Measurements from ENCODE around the gene PIH1D1. TPM values are rescaled to one million over a fixed set of nuclear protein-coding genes. Genes with fewer than 3 reads are reported as not detected.

PIH1D1 gene
- total and polyA plus RNA-seq, 4 donors = 41.4 to 59.4 (median 47.2) TPM

DNA sequence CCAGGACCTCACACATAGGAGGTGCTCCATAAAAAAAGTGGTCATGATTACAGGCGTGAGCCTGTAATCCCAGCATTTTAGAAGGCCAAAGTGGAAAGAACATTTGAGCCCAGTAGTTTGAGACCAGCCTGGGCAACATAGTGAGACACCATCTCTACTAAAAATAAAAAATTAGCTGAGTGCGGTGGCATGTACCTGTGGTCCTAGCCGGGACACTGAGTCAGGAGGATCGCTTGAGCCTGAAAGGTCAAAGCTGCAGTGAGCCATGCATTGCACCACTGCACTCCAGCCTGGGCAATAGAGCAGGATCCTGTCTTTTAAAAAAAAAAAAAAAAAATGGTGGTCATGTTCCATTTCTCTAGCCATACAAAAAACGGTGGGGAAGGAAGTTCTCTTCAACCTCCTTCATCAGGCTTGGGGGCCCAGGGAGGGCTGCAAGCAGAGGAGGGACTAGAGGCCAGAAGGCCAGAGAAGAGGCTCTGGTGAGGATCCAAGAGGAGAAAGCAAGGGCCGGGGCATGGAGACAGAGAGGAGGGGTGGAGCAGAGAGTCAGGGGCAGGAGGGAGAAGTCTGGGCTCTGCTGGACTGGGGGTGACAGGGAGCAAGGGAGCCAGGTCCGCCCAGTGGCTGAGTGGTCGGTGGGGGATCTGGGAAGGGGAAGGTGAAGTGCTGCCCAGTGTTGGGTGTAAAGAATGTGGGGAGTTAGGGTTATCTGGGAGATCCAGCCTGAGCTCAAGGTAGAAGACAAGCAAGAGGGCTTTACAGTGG is 54.7 kb downstream of the PIH1D1 start:
- Histone ChIP-seq H3K36me3 (ENCODE audit: control insufficient read depth in 4 of 4, insufficient read depth in 3 of 4, low read depth in 1 of 4, low read length in 3 of 4) (no peaks in the 10 kb centered on the region), H3K4me3 (ENCODE audit: low read depth in 1 of 3, low read length in 3 of 3) (no peak overlapping the region), H3K9ac (ENCODE audit: low read depth in 1 of 2, low read length in 2 of 2) (no peak overlapping the region), H3K27me3 (ENCODE audit: control insufficient read depth in 4 of 4, insufficient read depth in 4 of 4, low read length in 3 of 4) (peaks cover 0 to 2% (median 0%) of the 10 kb centered on the region in 4 donors), H3K27ac (ENCODE audit: low read depth in 1 of 2, low read length in 2 of 2) (no peak overlapping the region), H3K4me1 (ENCODE audit: control insufficient read depth in 4 of 4, insufficient read depth in 4 of 4, low read length in 3 of 4) (no peaks in the 10 kb centered on the region), H3K9me3 (ENCODE audit: control insufficient read depth in 4 of 4, low read length in 3 of 4) (no peaks in the 10 kb centered on the region)
- WGBS = 81% methylated on average over 8 of the region's 8 CpGs
- TF ChIP-seq TAF1 (conservative IDR thresholded peaks at IDR 0.05) (no peak), EGR1 (IDR thresholded peaks at IDR 0.05; ENCODE audit: low read depth in 2 of 2) (no peak), NR2F2 (IDR thresholded peaks at IDR 0.05) (no peak), CTCF (IDR thresholded peaks at IDR 0.05; ENCODE audit: low read depth, low read length, missing input control) (no peak), JUND (IDR thresholded peaks at IDR 0.05) (no peak), FOXA1 (IDR thresholded peaks at IDR 0.05) (no peak), HNF4G (IDR thresholded peaks at IDR 0.05) (no peak), GABPA (IDR thresholded peaks at IDR 0.05 in 1 of 2, conservative IDR thresholded peaks at IDR 0.05 in 1 of 2) (no peak), SP1 (IDR thresholded peaks at IDR 0.05) (no peak), YY1 (IDR thresholded peaks at IDR 0.05) (no peak), RXRA (IDR thresholded peaks at IDR 0.05) (no peak), HNF4A (conservative IDR thresholded peaks at IDR 0.05) (no peak), FOXA2 (IDR thresholded peaks at IDR 0.05) (no peak)
- TF ChIP-seq, protein P1, sequence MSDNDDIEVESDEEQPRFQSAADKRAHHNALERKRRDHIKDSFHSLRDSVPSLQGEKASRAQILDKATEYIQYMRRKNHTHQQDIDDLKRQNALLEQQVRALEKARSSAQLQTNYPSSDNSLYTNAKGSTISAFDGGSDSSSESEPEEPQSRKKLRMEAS (IDR thresholded peaks at IDR 0.05) = no peak
- TF ChIP-seq, protein P2, sequence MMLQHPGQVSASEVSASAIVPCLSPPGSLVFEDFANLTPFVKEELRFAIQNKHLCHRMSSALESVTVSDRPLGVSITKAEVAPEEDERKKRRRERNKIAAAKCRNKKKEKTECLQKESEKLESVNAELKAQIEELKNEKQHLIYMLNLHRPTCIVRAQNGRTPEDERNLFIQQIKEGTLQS (IDR thresholded peaks at IDR 0.05) = no peak
- TF ChIP-seq, protein P3, sequence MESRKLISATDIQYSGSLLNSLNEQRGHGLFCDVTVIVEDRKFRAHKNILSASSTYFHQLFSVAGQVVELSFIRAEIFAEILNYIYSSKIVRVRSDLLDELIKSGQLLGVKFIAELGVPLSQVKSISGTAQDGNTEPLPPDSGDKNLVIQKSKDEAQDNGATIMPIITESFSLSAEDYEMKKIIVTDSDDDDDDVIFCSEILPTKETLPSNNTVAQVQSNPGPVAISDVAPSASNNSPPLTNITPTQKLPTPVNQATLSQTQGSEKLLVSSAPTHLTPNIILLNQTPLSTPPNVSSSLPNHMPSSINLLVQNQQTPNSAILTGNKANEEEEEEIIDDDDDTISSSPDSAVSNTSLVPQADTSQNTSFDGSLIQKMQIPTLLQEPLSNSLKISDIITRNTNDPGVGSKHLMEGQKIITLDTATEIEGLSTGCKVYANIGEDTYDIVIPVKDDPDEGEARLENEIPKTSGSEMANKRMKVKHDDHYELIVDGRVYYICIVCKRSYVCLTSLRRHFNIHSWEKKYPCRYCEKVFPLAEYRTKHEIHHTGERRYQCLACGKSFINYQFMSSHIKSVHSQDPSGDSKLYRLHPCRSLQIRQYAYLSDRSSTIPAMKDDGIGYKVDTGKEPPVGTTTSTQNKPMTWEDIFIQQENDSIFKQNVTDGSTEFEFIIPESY (IDR thresholded peaks at IDR 0.05) = no peak
- no peak for DNase-seq (ENCODE audit: low spot score)

Small RNA genes lying within 50 kb of the gene (small RNA-seq; reads per million reads assigned to genes)
- gene MIR150 (11.5 reads per million, percentile 95 among the genes with 10 or more reads in this experiment), gene SNORD32A (not detected), gene SNORD33 (not detected), gene SNORD34 (not detected), gene SNORD35A (not detected), gene SNORD35B (not detected)

Other genes with a start within 250 kb of the PIH1D1 start
- gene SLC6A16, start 126.6 kb downstream of the PIH1D1 start, total RNA-seq = 1 to 10 TPM in 1 of 2 donors, under 1 TPM in 1; 0.19 to 1.2 TPM
- 1 to 10 TPM; 1.8 to 2.7 TPM for gene SLC6A16, start 126.6 kb downstream of the PIH1D1 start, polyA plus RNA-seq
- gene CD37, start 116.4 kb downstream of the PIH1D1 start, total RNA-seq = 1 to 10 TPM; 2.9 to 9.6 TPM
- gene CD37, start 116.4 kb downstream of the PIH1D1 start, polyA plus RNA-seq = 1 to 10 TPM; 3.7 to 4.1 TPM
- 1 to 10 TPM; 3.3 to 8.1 TPM for gene TEAD2, start 89.4 kb downstream of the PIH1D1 start, total RNA-seq
- 1 to 10 TPM; 3.6 to 5.2 TPM for gene TEAD2, start 89.4 kb downstream of the PIH1D1 start, polyA plus RNA-seq
- under 1 TPM in 1 of 2 donors, not detected in 1; 0.14 TPM for gene DKKL1, start 87.9 kb downstream of the PIH1D1 start, total RNA-seq
- under 1 TPM in 1 of 2 donors, not detected in 1; 0.16 TPM for gene DKKL1, start 87.9 kb downstream of the PIH1D1 start, polyA plus RNA-seq
- not detected for gene KASH5, start 63.6 kb downstream of the PIH1D1 start, total RNA-seq
- not detected for gene KASH5, start 63.6 kb downstream of the PIH1D1 start, polyA plus RNA-seq
- not detected for gene PTH2, start 28.4 kb downstream of the PIH1D1 start, total RNA-seq
- not detected for gene PTH2, start 28.4 kb downstream of the PIH1D1 start, polyA plus RNA-seq
- not detected for gene GFY, start 26.4 kb downstream of the PIH1D1 start, total RNA-seq
- gene GFY, start 26.4 kb downstream of the PIH1D1 start, polyA plus RNA-seq = not detected
- under 1 TPM in 1 of 2 donors, not detected in 1; 0.08 TPM for gene SLC17A7, start 10.3 kb downstream of the PIH1D1 start, total RNA-seq
- gene SLC17A7, start 10.3 kb downstream of the PIH1D1 start, polyA plus RNA-seq = under 1 TPM in 1 of 2 donors, not detected in 1; 0.06 TPM
- 10 to 100 TPM; 21.3 to 35.8 TPM for gene ALDH16A1, start 1.4 kb upstream of the PIH1D1 start, total RNA-seq
- 10 to 100 TPM in 1 of 2 donors, 1 to 10 TPM in 1; 5.2 to 21.8 TPM for gene ALDH16A1, start 1.4 kb upstream of the PIH1D1 start, polyA plus RNA-seq
- gene FLT3LG, start 22.4 kb upstream of the PIH1D1 start, total RNA-seq = 1 to 10 TPM in 1 of 2 donors, under 1 TPM in 1; 0.65 to 1.8 TPM
- gene FLT3LG, start 22.4 kb upstream of the PIH1D1 start, polyA plus RNA-seq = 1 to 10 TPM; 2.5 to 4.3 TPM
- 1,000 to 10,000 TPM in 1 of 2 donors, 100 to 1,000 TPM in 1; 444 to 1,553 TPM for gene RPL13A, start 35.8 kb upstream of the PIH1D1 start, total RNA-seq
- gene RPL13A, start 35.8 kb upstream of the PIH1D1 start, polyA plus RNA-seq = 1,000 to 10,000 TPM in 1 of 2 donors, 100 to 1,000 TPM in 1; 472 to 1,021 TPM
- gene RPS11, start 44.6 kb upstream of the PIH1D1 start, total RNA-seq = 1,000 to 10,000 TPM in 1 of 2 donors, 100 to 1,000 TPM in 1; 985 to 1,212 TPM
- 1,000 to 10,000 TPM in 1 of 2 donors, 100 to 1,000 TPM in 1; 514 to 1,329 TPM for gene RPS11, start 44.6 kb upstream of the PIH1D1 start, polyA plus RNA-seq
- gene FCGRT, start 60.8 kb upstream of the PIH1D1 start, total RNA-seq = 100 to 1,000 TPM; 123 to 146 TPM
- gene FCGRT, start 60.8 kb upstream of the PIH1D1 start, polyA plus RNA-seq = 100 to 1,000 TPM; 237 TPM
- 1 to 10 TPM; 4.9 to 9.8 TPM for gene RCN3, start 76.2 kb upstream of the PIH1D1 start, total RNA-seq
- 1 to 10 TPM; 5.8 to 8.2 TPM for gene RCN3, start 76.2 kb upstream of the PIH1D1 start, polyA plus RNA-seq
- 10 to 100 TPM; 19.3 to 33.3 TPM for gene NOSIP, start 128.7 kb upstream of the PIH1D1 start, total RNA-seq
- gene NOSIP, start 128.7 kb upstream of the PIH1D1 start, polyA plus RNA-seq = 10 to 100 TPM; 27.7 to 45.2 TPM
- gene PRRG2, start 129.5 kb upstream of the PIH1D1 start, total RNA-seq = 1 to 10 TPM; 1.1 to 1.4 TPM
- 1 to 10 TPM; 2.8 TPM for gene PRRG2, start 129.5 kb upstream of the PIH1D1 start, polyA plus RNA-seq
- gene PRR12, start 139.4 kb upstream of the PIH1D1 start, total RNA-seq = 1 to 10 TPM; 2.8 TPM
- 1 to 10 TPM in 1 of 2 donors, under 1 TPM in 1; 0.86 to 3.5 TPM for gene PRR12, start 139.4 kb upstream of the PIH1D1 start, polyA plus RNA-seq
- gene RRAS, start 188.3 kb upstream of the PIH1D1 start, total RNA-seq = 1 to 10 TPM; 4.1 to 5.7 TPM
- gene RRAS, start 188.3 kb upstream of the PIH1D1 start, polyA plus RNA-seq = 10 to 100 TPM; 16.5 to 18.5 TPM
- gene SCAF1, start 190.4 kb upstream of the PIH1D1 start, total RNA-seq = 10 to 100 TPM in 1 of 2 donors, 1 to 10 TPM in 1; 9.2 to 10.6 TPM
- 10 to 100 TPM in 1 of 2 donors, 1 to 10 TPM in 1; 4.6 to 17.6 TPM for gene SCAF1, start 190.4 kb upstream of the PIH1D1 start, polyA plus RNA-seq
- gene IRF3, start 214.0 kb upstream of the PIH1D1 start, total RNA-seq = 10 to 100 TPM; 24.4 to 31.7 TPM
- 10 to 100 TPM; 18.2 to 33.6 TPM for gene IRF3, start 214.0 kb upstream of the PIH1D1 start, polyA plus RNA-seq
- 1 to 10 TPM; 1.6 to 6.3 TPM for gene BCL2L12, start 214.1 kb upstream of the PIH1D1 start, total RNA-seq
- 10 to 100 TPM in 1 of 2 donors, 1 to 10 TPM in 1; 7.2 to 15.7 TPM for gene BCL2L12, start 214.1 kb upstream of the PIH1D1 start, polyA plus RNA-seq
- gene PRMT1, start 225.5 kb upstream of the PIH1D1 start, total RNA-seq = 10 to 100 TPM; 61.6 to 67.2 TPM
- 10 to 100 TPM; 35.1 to 46.0 TPM for gene PRMT1, start 225.5 kb upstream of the PIH1D1 start, polyA plus RNA-seq
- gene ADM5, start 237.8 kb upstream of the PIH1D1 start, total RNA-seq = under 1 TPM; 0.28 to 0.84 TPM
- under 1 TPM; 0.11 to 0.23 TPM for gene ADM5, start 237.8 kb upstream of the PIH1D1 start, polyA plus RNA-seq
- gene CPT1C, start 239.3 kb upstream of the PIH1D1 start, total RNA-seq = under 1 TPM; 0.37 to 0.50 TPM
- gene CPT1C, start 239.3 kb upstream of the PIH1D1 start, polyA plus RNA-seq = under 1 TPM; 0.67 to 0.75 TPM